Superior temporal gyrus (tissue), 1 donor: Measurements from ENCODE around the gene SLC22A23.

ENCODE experiments used
- DNase-seq: peaks from one replicate; pipeline ENCODE4 v3.0.0-alpha.2; 2016; ENCODE audit errors: extremely low spot score

Gene SLC22A23

GRCh38 chr6:3471286-3471685, 14.4 kb upstream of the SLC22A23 start:
- no peak for DNase-seq

GRCh38 chr6:3468585-3468984, 11.7 kb upstream of the SLC22A23 start:
- DNase-seq: no peak

GRCh38 chr6:3467996-3468395, 11.1 kb upstream of the SLC22A23 start:
- DNase-seq: no peak

- DNase-seq: peak; percentile 56
These were observed 9.8 kb upstream of the SLC22A23 start for GRCh38 chr6:3466488-3467219.

- DNase-seq: no peak
These were observed 3.4 kb upstream of the SLC22A23 start for GRCh38 chr6:3460253-3460652.

GRCh38 chr6:3458706-3459421, 2.0 kb upstream of the SLC22A23 start:
- peak; percentile 91 for DNase-seq

GRCh38 chr6:3457710-3458602, 1.1 kb upstream of the SLC22A23 start:
- DNase-seq: peak; percentile 84

GRCh38 chr6:3456395-3456897, 404 bp downstream of the SLC22A23 start:
- DNase-seq: no peak

- DNase-seq: peak; percentile 67
These were observed 1.1 kb downstream of the SLC22A23 start for GRCh38 chr6:3455569-3456394.

GRCh38 chr6:3455147-3455568, 1.7 kb downstream of the SLC22A23 start:
- peak; percentile 73 for DNase-seq

GRCh38 chr6:3454273-3455010, 2.4 kb downstream of the SLC22A23 start:
- DNase-seq: peak; percentile 54

- DNase-seq: peak; percentile 58
These were observed 3.2 kb downstream of the SLC22A23 start for GRCh38 chr6:3453413-3454272.

- no peak for DNase-seq
These were observed 5.4 kb downstream of the SLC22A23 start for GRCh38 chr6:3451498-3451897.

GRCh38 chr6:3450888-3451287, 6.0 kb downstream of the SLC22A23 start:
- no peak for DNase-seq

GRCh38 chr6:3449750-3450305, 7.0 kb downstream of the SLC22A23 start:
- DNase-seq: no peak

- DNase-seq: no peak
These were observed 7.5 kb downstream of the SLC22A23 start for GRCh38 chr6:3449321-3449720.

- DNase-seq: no peak
These were observed 9.8 kb downstream of the SLC22A23 start for GRCh38 chr6:3447005-3447404.

GRCh38 chr6:3446184-3446583, 10.7 kb downstream of the SLC22A23 start:
- DNase-seq: no peak
